Measurements from ENCODE around the gene DAD1. TPM values are rescaled to one million over a fixed set of nuclear protein-coding genes. Genes with fewer than 3 reads are reported as not detected.
"Not testable (repeated sequence)": the region's sequence is repeated elsewhere in the genome, so short reads cannot be mapped to it uniquely, and the experiment has no call there.

Gene DAD1
- total RNA-seq, 2 donors from 2014 or later, result 109 to 236 TPM

DNA sequence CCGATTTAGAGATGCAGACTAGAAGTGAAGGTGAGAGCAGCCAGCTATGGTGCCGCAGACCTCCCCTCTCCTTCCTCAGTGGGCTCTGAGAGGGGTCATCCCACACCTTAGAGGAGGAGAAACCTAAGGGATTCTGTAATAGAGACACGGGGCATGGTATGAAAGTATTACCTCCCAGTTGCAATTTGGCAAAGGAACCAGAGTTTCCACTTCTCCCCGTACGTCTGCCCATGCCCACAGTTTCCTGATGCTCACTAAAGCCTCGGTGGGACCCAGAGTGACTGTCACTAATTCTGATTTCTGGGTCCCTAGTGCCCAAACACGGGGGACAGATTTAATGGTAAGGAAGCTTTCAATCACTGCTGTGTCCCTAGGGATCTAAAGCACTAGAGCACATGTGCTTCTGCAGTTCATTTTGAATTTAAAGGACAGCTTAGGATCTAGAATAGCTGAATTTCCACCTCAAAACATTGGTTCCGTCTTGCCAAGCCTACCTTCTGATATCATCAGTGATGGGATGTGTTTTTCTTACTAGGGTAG, 44.1 kb downstream of the DAD1 start:
- H3K36me3 ChIP-seq, result no peaks in the 10 kb centered on the region
- ATAC-seq (ENCODE audit: insufficient number of reproducible peaks, low FRiP score, low read depth) (no peak), DNase-seq (ENCODE audit: low spot score) (no peak)
- no peak overlapping the region for H3K4me3 ChIP-seq
- no peak overlapping the region for H3K27ac ChIP-seq
- H3K27me3 ChIP-seq (replicated peaks; ENCODE audit: insufficient read depth), result no peaks in the 10 kb centered on the region
- H3K4me1 ChIP-seq (ENCODE audit: control insufficient read depth in 1 of 2, low read depth in 2 of 2), result peaks cover 0 to 14% of the 10 kb centered on the region in 2 donors
- H3K9me3 ChIP-seq, result no peaks in the 10 kb centered on the region
- TF ChIP-seq, protein P1, sequence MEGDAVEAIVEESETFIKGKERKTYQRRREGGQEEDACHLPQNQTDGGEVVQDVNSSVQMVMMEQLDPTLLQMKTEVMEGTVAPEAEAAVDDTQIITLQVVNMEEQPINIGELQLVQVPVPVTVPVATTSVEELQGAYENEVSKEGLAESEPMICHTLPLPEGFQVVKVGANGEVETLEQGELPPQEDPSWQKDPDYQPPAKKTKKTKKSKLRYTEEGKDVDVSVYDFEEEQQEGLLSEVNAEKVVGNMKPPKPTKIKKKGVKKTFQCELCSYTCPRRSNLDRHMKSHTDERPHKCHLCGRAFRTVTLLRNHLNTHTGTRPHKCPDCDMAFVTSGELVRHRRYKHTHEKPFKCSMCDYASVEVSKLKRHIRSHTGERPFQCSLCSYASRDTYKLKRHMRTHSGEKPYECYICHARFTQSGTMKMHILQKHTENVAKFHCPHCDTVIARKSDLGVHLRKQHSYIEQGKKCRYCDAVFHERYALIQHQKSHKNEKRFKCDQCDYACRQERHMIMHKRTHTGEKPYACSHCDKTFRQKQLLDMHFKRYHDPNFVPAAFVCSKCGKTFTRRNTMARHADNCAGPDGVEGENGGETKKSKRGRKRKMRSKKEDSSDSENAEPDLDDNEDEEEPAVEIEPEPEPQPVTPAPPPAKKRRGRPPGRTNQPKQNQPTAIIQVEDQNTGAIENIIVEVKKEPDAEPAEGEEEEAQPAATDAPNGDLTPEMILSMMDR (IDR thresholded peaks at IDR 0.05), result no peak

- H3K27ac ChIP-seq, result no peak overlapping the region
- no peaks in the 10 kb centered on the region for H3K9me3 ChIP-seq
- H3K4me1 ChIP-seq (ENCODE audit: control insufficient read depth in 1 of 2, low read depth in 2 of 2), result peaks cover 0 to 14% of the 10 kb centered on the region in 2 donors
- no peak for ATAC-seq (ENCODE audit: insufficient number of reproducible peaks, low FRiP score, low read depth)
- no peak for DNase-seq (ENCODE audit: low spot score)
- no peaks in the 10 kb centered on the region for H3K27me3 ChIP-seq (replicated peaks; ENCODE audit: insufficient read depth)
- TF ChIP-seq, protein P1 (IDR thresholded peaks at IDR 0.05), result no peak
- no peak overlapping the region for H3K4me3 ChIP-seq
- H3K36me3 ChIP-seq, result no peaks in the 10 kb centered on the region
These were observed 44.6 kb downstream of the DAD1 start for GRCh38 chr14:22544406-22544805.

DNA sequence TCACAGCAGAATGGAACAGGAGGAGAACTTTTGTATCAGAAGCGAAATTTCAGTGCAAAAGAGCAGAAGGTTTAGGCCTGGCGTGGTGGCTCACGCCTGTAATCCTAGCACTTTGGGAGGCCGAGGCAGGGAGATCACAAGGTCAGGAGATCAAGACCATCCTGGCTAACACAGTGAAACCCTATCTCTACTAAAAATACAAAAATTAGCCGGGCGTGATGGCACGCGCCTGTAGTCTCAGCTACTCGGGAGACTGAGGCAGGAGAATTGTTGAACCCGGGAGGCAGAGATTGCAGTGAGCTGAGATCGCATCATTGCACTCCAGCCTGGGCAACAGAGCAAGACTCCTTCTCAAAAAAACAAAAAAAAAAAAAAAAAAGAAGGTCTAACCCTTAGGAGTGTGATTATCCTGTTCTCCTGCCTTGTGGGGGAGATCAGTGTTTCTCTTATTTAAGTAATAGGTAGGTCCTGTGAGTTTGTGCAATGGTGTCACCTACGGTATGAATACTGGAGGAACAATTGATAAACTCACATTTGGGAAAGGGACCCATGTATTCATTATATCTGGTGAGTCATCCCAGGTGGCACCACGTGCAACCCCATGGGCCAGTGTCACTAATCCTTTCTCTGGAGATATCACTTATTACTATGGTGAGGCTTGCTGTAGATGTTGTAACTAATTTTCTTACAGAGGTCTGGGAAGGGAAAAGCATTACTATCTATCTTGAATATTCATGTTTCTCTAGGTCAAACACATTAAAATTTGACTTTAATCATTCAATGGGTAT, 45.3 kb downstream of the DAD1 start:
- DNase-seq (ENCODE audit: low spot score); H3K4me3 ChIP-seq; ATAC-seq (ENCODE audit: insufficient number of reproducible peaks, low FRiP score, low read depth); H3K9me3 ChIP-seq; H3K27me3 ChIP-seq (replicated peaks; ENCODE audit: insufficient read depth); H3K36me3 ChIP-seq; H3K27ac ChIP-seq: not testable (repeated sequence)
- H3K4me1 ChIP-seq (ENCODE audit: control insufficient read depth in 1 of 2, low read depth in 2 of 2), result peaks cover 0 to 14% of the 10 kb centered on the region in 2 donors

DNA sequence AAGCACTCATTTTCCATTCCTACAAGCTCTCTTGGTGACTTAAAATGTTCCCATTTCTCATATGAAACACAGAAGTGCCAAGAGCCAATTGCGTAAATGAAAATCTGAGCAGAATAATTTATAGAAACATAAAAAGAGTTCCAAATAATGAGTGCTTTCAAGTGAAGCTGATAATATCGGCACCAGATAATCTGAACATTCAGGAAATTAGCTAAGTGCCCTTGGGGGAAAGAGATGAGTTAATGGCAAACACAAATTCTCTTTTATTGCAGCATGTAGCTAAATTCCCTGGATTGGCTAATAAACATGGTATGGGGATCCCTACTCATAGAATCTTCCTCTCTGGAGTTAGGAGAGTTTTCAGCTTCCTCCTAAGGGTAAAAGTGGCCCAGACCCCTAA, 46.7 kb downstream of the DAD1 start:
- TF ChIP-seq, protein P1 (IDR thresholded peaks at IDR 0.05), result no peak
- ATAC-seq (ENCODE audit: insufficient number of reproducible peaks, low FRiP score, low read depth) (no peak), DNase-seq (ENCODE audit: low spot score) (no peak)
- Histone ChIP-seq H3K36me3 (no peaks in the 10 kb centered on the region), H3K27me3 (replicated peaks; ENCODE audit: insufficient read depth) (no peaks in the 10 kb centered on the region), H3K4me1 (ENCODE audit: control insufficient read depth in 1 of 2, low read depth in 2 of 2) (peaks cover 7 to 23% of the 10 kb centered on the region in 2 donors), H3K9me3 (no peaks in the 10 kb centered on the region), H3K27ac (no peak overlapping the region), H3K4me3 (no peak overlapping the region)

DNA sequence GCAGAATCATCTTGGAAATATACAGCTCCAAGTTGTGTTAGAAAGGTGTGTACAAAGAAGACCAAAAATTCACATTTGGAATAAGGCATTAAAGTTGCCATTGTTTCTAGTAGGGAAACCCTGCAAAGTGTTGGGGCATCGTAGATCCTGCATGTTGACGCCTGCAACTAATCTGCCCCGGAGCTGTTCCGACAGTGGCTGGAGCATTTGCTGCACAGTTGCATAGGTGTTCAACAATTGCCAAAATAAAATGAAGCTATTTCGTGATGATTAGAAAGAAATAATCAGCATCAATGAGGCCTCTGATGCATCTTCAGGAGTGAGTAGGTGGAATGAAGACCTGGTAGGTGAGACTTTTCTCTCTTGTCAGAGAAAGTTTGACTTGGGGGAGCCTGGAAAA, 47.3 kb downstream of the DAD1 start:
- no peaks in the 10 kb centered on the region for H3K27me3 ChIP-seq (replicated peaks; ENCODE audit: insufficient read depth)
- no peak overlapping the region for H3K4me3 ChIP-seq
- peaks cover 11 to 24% of the 10 kb centered on the region in 2 donors for H3K4me1 ChIP-seq (ENCODE audit: control insufficient read depth in 1 of 2, low read depth in 2 of 2)
- TF ChIP-seq, protein P1 (IDR thresholded peaks at IDR 0.05), result no peak
- no peaks in the 10 kb centered on the region for H3K36me3 ChIP-seq
- DNase-seq (ENCODE audit: low spot score) (no peak), ATAC-seq (ENCODE audit: insufficient number of reproducible peaks, low FRiP score, low read depth) (no peak)
- no peak overlapping the region for H3K27ac ChIP-seq
- H3K9me3 ChIP-seq, result no peaks in the 10 kb centered on the region

Measured in thoracic aorta (tissue), 2 donors.